ENCODE data around the gene PHOSPHO2.

GRCh38 chr2:169690958-169691357 lies 3.3 kb upstream of the PHOSPHO2 start:
- TF ChIP-seq, protein P1, sequence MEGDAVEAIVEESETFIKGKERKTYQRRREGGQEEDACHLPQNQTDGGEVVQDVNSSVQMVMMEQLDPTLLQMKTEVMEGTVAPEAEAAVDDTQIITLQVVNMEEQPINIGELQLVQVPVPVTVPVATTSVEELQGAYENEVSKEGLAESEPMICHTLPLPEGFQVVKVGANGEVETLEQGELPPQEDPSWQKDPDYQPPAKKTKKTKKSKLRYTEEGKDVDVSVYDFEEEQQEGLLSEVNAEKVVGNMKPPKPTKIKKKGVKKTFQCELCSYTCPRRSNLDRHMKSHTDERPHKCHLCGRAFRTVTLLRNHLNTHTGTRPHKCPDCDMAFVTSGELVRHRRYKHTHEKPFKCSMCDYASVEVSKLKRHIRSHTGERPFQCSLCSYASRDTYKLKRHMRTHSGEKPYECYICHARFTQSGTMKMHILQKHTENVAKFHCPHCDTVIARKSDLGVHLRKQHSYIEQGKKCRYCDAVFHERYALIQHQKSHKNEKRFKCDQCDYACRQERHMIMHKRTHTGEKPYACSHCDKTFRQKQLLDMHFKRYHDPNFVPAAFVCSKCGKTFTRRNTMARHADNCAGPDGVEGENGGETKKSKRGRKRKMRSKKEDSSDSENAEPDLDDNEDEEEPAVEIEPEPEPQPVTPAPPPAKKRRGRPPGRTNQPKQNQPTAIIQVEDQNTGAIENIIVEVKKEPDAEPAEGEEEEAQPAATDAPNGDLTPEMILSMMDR (IDR thresholded peaks at IDR 0.05), result no peak
- TF ChIP-seq POLR2AphosphoS5 (IDR thresholded peaks at IDR 0.05), result no peak
- no peak for TF ChIP-seq EP300 (IDR thresholded peaks at IDR 0.05)
- TF ChIP-seq POLR2A (IDR thresholded peaks at IDR 0.05), result no peak
